Mucosa of stomach (tissue), 1 donor: ENCODE data around the gene KLHL2.
"Not testable (repeated sequence)": the region's sequence is repeated elsewhere in the genome, so short reads cannot be mapped to it uniquely, and the experiment has no call there.

Source experiments
- H3K27me3 ChIP-seq: one replicate; pipeline ENCODE4 v1.7.0; 2013; ENCODE audit warnings: mild to moderate bottlenecking, low read length; ENCODE audit not compliant: control insufficient read depth, insufficient read depth
- H3K36me3 ChIP-seq: one replicate; pipeline ENCODE4 v1.7.0; 2013; ENCODE audit warnings: low read length; ENCODE audit not compliant: control insufficient read depth, insufficient read depth
- H3K4me1 ChIP-seq: one replicate; pipeline ENCODE4 v1.7.0; 2013; ENCODE audit warnings: mild to moderate bottlenecking, low read length; ENCODE audit not compliant: control insufficient read depth, insufficient read depth
- H3K4me3 ChIP-seq: one replicate; pipeline ENCODE4 v1.7.0; 2013; ENCODE audit warnings: low read length
- H3K9ac ChIP-seq: one replicate; pipeline ENCODE4 v1.7.0; 2013; ENCODE audit warnings: mild to moderate bottlenecking, low read length, moderate library complexity
- H3K9me3 ChIP-seq: one replicate; pipeline ENCODE4 v1.7.0; 2013; ENCODE audit warnings: mild to moderate bottlenecking, low read length, moderate library complexity; ENCODE audit not compliant: control insufficient read depth
- donor health status: Pancreatic carcinoma.

Gene KLHL2

GRCh38 chr4:165207431-165208220, at the start of gene KLHL2:
KLHL2 (plus strand) TSS chr4:165207561; CDS start chr4:165207877, 316 bp downstream.
- H3K27me3 ChIP-seq = no peaks in the 10 kb centered on the region
- no peaks in the 10 kb centered on the region for H3K9me3 ChIP-seq
- peak within 1 kb of the TSS; percentile 80 for H3K9ac ChIP-seq
- H3K4me3 ChIP-seq = peak within 1 kb of the TSS; percentile 56
- no peaks in the 10 kb centered on the region for H3K36me3 ChIP-seq
- H3K4me1 ChIP-seq = peaks cover 20% of the 10 kb centered on the region

- H3K9ac ChIP-seq = no peak overlapping the region
- no peaks in the 10 kb centered on the region for H3K4me1 ChIP-seq
- no peak overlapping the region for H3K4me3 ChIP-seq
- H3K9me3 ChIP-seq = no peaks in the 10 kb centered on the region
- no peaks in the 10 kb centered on the region for H3K36me3 ChIP-seq
- H3K27me3 ChIP-seq = no peaks in the 10 kb centered on the region
These were observed 48.6 kb upstream of the KLHL2 start for GRCh38 chr4:165158762-165159161.

GRCh38 chr4:165164257-165164656, 43.1 kb upstream of the KLHL2 start:
- Histone ChIP-seq H3K36me3 (no peaks in the 10 kb centered on the region), H3K27me3 (no peaks in the 10 kb centered on the region), H3K4me3 (no peak overlapping the region), H3K9me3 (no peaks in the 10 kb centered on the region), H3K4me1 (no peaks in the 10 kb centered on the region), H3K9ac (no peak overlapping the region)

GRCh38 chr4:165166872-165167271, 40.5 kb upstream of the KLHL2 start:
- H3K27me3 ChIP-seq, H3K4me1 ChIP-seq, H3K9me3 ChIP-seq, H3K36me3 ChIP-seq, H3K9ac ChIP-seq, H3K4me3 ChIP-seq: not testable (repeated sequence)

- H3K9me3 ChIP-seq = no peaks in the 10 kb centered on the region
- no peak overlapping the region for H3K9ac ChIP-seq
- H3K4me3 ChIP-seq = no peak overlapping the region
- H3K4me1 ChIP-seq = no peaks in the 10 kb centered on the region
- H3K36me3 ChIP-seq = no peaks in the 10 kb centered on the region
- no peaks in the 10 kb centered on the region for H3K27me3 ChIP-seq
These were observed 39.7 kb upstream of the KLHL2 start for GRCh38 chr4:165167650-165168049.

- Histone ChIP-seq H3K4me3 (no peak overlapping the region), H3K27me3 (no peaks in the 10 kb centered on the region), H3K9ac (no peak overlapping the region), H3K36me3 (no peaks in the 10 kb centered on the region), H3K9me3 (no peaks in the 10 kb centered on the region), H3K4me1 (no peaks in the 10 kb centered on the region)
These were observed 36.5 kb upstream of the KLHL2 start for GRCh38 chr4:165170819-165171218.

- not testable (repeated sequence) for H3K4me1 ChIP-seq, H3K27me3 ChIP-seq, H3K4me3 ChIP-seq, H3K9me3 ChIP-seq, H3K9ac ChIP-seq, H3K36me3 ChIP-seq
These were observed 31.9 kb upstream of the KLHL2 start for GRCh38 chr4:165175470-165175869.

- H3K27me3 ChIP-seq = no peaks in the 10 kb centered on the region
- no peaks in the 10 kb centered on the region for H3K9me3 ChIP-seq
- H3K4me3 ChIP-seq = no peak overlapping the region
- no peaks in the 10 kb centered on the region for H3K4me1 ChIP-seq
- H3K36me3 ChIP-seq = no peaks in the 10 kb centered on the region
- no peak overlapping the region for H3K9ac ChIP-seq
These were observed 31.5 kb upstream of the KLHL2 start for GRCh38 chr4:165175879-165176278.

- H3K9me3 ChIP-seq = no peaks in the 10 kb centered on the region
- no peaks in the 10 kb centered on the region for H3K27me3 ChIP-seq
- no peak overlapping the region for H3K9ac ChIP-seq
- no peaks in the 10 kb centered on the region for H3K4me1 ChIP-seq
- no peaks in the 10 kb centered on the region for H3K36me3 ChIP-seq
- H3K4me3 ChIP-seq = no peak overlapping the region
These were observed 29.4 kb upstream of the KLHL2 start for GRCh38 chr4:165177725-165178666.

- Histone ChIP-seq H3K4me1 (no peaks in the 10 kb centered on the region), H3K4me3 (no peak overlapping the region), H3K9ac (no peak overlapping the region), H3K36me3 (no peaks in the 10 kb centered on the region), H3K27me3 (no peaks in the 10 kb centered on the region), H3K9me3 (no peaks in the 10 kb centered on the region)
These were observed 23.1 kb upstream of the KLHL2 start for GRCh38 chr4:165184220-165184619.

- H3K9me3 ChIP-seq, H3K9ac ChIP-seq, H3K27me3 ChIP-seq, H3K4me1 ChIP-seq, H3K36me3 ChIP-seq, H3K4me3 ChIP-seq: not testable (repeated sequence)
These were observed 22.4 kb upstream of the KLHL2 start for GRCh38 chr4:165184998-165185397.

GRCh38 chr4:165185448-165185847, 21.9 kb upstream of the KLHL2 start:
- no peaks in the 10 kb centered on the region for H3K4me1 ChIP-seq
- no peak overlapping the region for H3K9ac ChIP-seq
- H3K9me3 ChIP-seq = no peaks in the 10 kb centered on the region
- H3K27me3 ChIP-seq = no peaks in the 10 kb centered on the region
- H3K4me3 ChIP-seq = no peak overlapping the region
- H3K36me3 ChIP-seq = no peaks in the 10 kb centered on the region
